GM21447 (cell line): Measurements from ENCODE around the gene CHRNG.

Experiments
- ATAC-seq: cut with Tn5 transposase; IDR thresholded peaks from one replicate; pipeline ENCODE4 v1.9.1; 2021; ENCODE audit not compliant: unreplicated experiment

The CHRNG gene

DNA sequence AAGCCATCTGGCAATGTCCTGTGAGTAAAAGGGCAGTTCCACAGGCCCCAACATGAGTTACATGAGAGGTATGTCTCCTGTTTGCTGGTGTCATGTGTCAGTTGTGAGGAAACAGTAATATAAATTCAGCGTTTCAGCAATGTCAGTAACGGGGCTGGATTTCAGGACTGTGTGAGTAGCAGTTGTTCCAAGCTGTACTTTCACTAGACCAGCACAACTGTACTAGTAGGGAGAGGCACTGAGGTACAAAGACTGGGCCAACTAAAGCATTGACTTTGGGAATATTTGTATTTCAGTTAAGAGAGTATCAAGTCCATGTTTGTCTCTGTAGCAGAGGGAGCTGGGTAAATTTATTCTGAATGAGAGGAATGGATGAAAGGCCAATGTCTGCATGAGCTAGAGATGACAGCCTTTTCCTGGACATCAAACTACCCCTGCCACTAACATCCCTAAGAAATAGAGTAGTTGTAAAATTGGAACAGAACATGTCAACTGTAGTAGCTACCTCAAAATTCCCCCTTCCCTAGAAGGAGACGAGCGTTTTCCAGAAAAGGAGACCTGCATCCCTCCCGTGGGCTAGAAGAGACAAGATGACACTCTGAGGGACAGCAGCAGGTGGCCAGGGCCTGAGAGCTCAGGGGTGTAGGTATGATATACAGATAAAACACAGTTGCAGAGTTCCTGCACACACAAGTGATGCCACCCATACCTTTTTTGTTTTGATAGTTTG, 35.3 kb downstream of the CHRNG start:
- no peak for ATAC-seq

DNA sequence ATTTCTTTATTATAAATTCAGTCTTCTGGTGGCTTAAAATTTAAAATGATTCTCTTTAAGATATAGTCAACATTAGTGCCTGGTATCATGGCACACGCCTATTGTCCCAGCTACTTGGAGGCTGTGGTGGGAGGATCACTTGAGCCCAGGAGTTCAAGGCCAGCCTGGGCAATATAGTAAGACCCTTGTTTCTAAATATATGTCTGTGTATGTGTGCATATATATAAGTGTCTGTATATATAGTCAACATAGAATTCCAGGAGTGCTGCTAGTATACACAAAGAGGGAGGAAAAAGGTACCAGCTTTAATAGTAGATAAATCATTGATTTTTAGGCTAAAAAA, 35.9 kb downstream of the CHRNG start:
- no peak for ATAC-seq

- ATAC-seq: no peak
Measured at GRCh38 chr2:232576995-232577394, 37.5 kb downstream of the CHRNG start.

DNA sequence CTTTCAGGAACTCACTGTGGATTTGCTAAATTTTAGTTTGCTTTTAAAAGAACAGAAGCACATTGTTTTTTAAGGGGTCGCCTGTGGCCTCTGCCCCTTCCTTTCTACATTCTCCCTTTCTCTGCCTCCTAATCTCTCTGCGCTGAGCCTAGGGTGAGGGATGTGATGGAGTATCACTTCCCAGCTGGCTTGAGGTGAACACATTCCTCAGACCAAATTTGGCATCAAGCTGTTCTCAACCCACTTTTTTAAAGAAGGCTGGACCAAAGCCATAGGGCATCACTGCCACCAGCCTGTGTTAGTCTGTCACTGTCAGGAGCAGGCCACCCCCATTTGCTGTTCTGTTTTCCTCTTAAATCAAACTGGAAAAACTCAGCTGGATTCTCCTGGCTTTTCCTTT, 38.3 kb downstream of the CHRNG start:
- no peak for ATAC-seq

DNA sequence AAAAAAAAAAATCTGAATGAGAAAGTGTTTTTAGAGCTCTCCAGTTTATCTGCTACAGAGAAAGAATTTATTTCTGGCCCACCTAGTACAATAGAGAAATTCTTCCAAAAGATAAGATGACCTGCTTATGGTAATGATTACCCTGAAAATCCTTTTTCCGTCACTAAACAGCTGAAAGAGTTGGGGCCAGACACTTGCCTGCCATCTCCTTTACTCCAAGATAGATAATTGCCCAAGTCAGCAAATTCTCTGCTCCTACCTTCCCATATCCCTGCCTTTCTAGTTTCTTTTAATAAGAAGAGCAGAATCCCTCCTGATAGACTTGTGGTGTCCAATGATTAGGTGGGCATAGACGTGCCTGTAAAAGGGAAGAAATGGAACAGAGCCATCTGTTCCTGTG, 39.1 kb downstream of the CHRNG start:
- no peak for ATAC-seq

DNA sequence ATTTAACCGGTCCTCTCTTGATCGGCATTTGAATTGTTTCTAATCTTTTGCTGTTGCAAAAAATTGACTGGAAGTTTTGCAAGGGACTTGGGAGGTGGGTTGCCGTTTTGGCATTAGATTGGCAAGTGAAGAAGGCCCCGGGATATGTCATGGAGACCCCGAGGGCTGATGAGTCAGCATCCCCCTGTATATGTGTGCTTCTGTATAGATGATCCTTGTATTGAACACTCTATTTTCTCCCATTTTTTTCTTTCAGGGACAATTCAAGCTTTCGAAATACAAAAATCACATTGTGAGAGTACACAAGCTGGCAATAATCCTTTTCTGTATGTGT, 41.1 kb downstream of the CHRNG start:
- no peak for ATAC-seq

DNA sequence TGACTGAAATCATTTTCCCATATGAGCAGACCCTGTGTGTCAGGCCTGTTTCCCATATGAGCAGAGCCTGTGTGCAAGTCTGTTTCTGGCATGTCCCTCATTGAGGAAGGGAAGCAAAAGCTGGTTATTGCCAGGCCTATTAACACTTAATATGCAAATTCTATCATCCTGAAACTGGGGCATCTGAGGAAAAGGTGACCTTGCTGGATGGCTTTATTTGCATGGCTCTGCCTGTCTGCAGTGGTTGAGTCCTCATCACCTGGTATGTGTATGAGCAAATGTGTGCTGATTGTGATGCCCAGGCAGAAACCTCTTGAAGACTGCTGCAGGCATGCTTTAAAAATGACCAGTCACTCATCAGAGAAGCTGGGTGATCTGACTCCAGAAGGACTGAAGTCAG, 42.2 kb downstream of the CHRNG start:
- no peak for ATAC-seq

GRCh38 chr2:232584238-232584637, 44.7 kb downstream of the CHRNG start:
- ATAC-seq: no peak

- ATAC-seq: no peak
Measured at GRCh38 chr2:232586943-232587505, 47.5 kb downstream of the CHRNG start.

DNA sequence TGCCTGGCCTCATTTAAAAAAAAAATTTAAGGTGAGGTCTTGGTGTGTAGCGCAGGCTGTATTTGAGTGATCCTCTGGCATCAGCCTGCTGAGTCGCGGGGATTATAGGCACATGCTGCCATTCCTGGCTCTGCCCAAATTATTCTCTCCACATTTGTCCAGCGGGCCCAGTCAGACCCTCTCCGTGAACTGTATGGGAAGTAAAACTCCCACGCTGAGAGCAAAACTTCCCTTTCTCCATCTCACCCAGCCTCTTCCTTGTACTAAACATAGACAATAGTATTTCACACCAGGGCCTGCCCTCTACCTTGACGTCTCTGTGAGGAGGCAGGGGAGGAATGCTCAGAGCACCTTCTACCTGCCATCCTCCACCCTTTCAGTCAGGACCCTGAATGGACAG, 48.0 kb downstream of the CHRNG start:
- ATAC-seq: no peak

DNA sequence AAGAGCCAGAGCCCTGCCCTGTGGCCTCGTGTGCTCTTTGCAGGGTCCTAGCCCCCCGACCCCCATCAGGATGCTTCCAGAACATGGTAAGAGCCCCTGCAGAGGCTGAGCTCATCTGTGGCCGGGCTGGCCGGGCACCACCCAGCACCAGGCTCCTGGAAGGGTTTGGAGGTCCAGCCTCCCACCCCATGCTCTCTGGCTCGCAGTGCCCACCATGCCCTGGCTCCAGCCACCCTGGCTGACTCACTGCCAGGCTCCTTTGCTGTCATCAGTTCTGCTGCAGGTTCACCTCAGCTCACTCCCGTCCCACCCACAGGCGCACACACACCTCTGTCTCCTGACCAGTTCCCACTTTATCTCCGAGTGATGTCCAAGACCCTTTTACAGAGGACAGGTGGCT, 48.5 kb downstream of the CHRNG start:
- ATAC-seq: no peak

DNA sequence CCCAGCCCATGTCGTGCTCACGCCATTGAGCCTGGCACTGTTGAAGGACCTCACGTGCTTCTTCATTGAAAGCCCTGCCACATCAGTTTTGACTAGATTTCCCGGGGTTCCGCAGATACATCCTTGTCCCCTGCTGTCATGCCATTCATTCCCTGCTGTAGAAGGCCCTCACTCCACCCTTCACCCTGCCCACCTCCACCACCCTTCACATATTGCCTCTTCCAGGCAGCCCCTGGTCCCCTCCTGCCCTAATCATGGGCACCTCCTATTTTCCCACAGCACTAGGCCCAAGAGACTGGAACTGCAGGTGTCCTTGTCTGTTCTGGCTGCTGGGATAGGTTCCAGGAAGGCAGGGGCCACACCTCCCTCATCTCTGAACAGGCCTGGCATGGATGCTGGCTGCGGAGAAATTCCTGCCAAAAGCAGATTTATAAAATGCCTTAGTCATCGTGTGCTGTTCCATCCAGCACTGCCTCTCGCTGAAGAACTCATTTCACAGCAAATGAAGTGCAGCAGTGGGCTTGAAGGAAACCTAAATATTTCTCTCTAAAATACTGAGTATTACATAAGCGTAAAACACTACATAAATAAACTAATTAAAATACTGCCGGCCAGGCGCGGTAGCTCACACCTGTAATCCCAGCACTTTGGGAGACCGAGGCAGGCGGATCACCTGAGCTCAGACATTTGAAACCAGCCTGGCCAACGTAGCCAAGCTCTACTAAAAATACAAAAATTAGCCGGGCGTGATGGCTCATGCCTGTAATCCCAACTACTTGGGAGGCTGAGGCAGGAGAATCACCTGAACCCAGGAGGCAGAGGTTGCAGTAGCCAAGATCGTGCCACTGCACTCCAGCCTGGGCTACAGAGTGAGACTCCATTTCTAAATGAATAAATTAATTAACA, 49.4 kb downstream of the CHRNG start:
- no peak for ATAC-seq

- no peak for ATAC-seq
Measured at GRCh38 chr2:232592772-232593395, 53.4 kb downstream of the CHRNG start.

DNA sequence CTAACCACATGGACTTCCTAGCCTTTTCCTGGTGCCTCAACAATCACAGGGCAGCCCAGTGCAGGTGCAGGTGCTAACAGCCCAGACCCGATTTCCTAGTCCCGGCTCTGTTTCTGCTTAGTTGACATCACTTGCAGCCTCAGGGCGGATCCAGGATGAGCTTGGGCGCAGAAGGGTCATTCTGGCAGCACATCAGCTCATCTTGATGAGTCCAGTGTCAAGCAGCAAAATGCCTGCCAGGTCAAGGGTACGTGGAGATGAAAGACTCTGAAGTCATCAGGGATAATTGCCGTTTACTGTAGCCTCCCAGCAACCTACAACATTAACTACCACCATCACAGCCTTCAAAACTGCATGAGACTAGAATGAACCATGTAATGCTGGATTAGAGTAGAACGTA, 54.5 kb downstream of the CHRNG start:
- no peak for ATAC-seq
